HEK293T (cell line): ENCODE measurements around the gene TBC1D10A.

ENCODE experiments used
- ARNT ChIP-seq: fragments of 450-650 bp; IDR thresholded peaks from 2 replicates; pipeline ENCODE4 v1.6.1; 2017; ENCODE audit warnings: mild to moderate bottlenecking
- BHLHE40 ChIP-seq: fragments of 450-650 bp; IDR thresholded peaks from 2 replicates; pipeline ENCODE4 v1.6.1; 2016; ENCODE audit warnings: mild to moderate bottlenecking, moderate library complexity, borderline replicate concordance
- PKNOX1 ChIP-seq: fragments of 450-650 bp; IDR thresholded peaks from 2 replicates; pipeline ENCODE4 v1.6.1; 2016
- SP1 ChIP-seq: fragments of 450-650 bp; IDR thresholded peaks from 2 replicates; pipeline ENCODE4 v1.6.1; 2017
- ZNF384 ChIP-seq: fragments of 450-650 bp; IDR thresholded peaks from 2 replicates; pipeline ENCODE4 v1.6.1; 2016

- TF ChIP-seq BHLHE40 (no peak), SP1 (no peak), PKNOX1 (no peak), ARNT (no peak), ZNF384 (no peak)
Observed at GRCh38 chr22:30305519-30305905, 21.2 kb downstream of the TBC1D10A start.
